SU-DHL-6 (cell line): ENCODE results near the gene PTCD2.

Experiments
- H2AFZ ChIP-seq: fragments of 200-600 bp; sonication (generic); 2 replicates; pipeline ENCODE4 v1.6.1; 2014; ENCODE audit warnings: low read depth, mild to moderate bottlenecking, moderate library complexity, mixed read lengths, antibody characterized with exemption, low read length; ENCODE audit not compliant: severe bottlenecking
- H3F3A ChIP-seq: fragments of 200-600 bp; shearing (Covaris generic); 2 replicates; pipeline ENCODE4 v1.6.0; 2016; ENCODE audit warnings: antibody characterized with exemption, mild to moderate bottlenecking; ENCODE audit not compliant: insufficient read depth
- H3K27ac ChIP-seq: fragments of 200-600 bp; sonication (generic); 2 replicates; pipeline ENCODE4 v1.5.1; 2016; ENCODE audit warnings: low read depth, mild to moderate bottlenecking, low read length, moderate library complexity, mixed read lengths
- H3K27me3 ChIP-seq: fragments of 200-600 bp; sonication (generic), shearing (Covaris generic); 2 replicates; pipeline ENCODE4 v1.6.0; 2014; ENCODE audit warnings: mild to moderate bottlenecking, low read length
- H3K36me3 ChIP-seq: fragments of 200-600 bp; sonication (generic); 2 replicates; pipeline ENCODE4 v1.6.1; 2014; ENCODE audit warnings: mild to moderate bottlenecking, low read length, mixed read lengths
- H3K4me2 ChIP-seq: fragments of 300-600, 200-600 bp; shearing (Covaris generic), sonication (generic); 2 replicates; pipeline ENCODE4 v1.6.0; 2014; ENCODE audit warnings: low read length, low read depth, mild to moderate bottlenecking; ENCODE audit not compliant: poor library complexity, severe bottlenecking
- H3K4me3 ChIP-seq: fragments of 200-600 bp; sonication (generic); 2 replicates; pipeline ENCODE4 v1.5.1; 2014; ENCODE audit warnings: antibody characterized with exemption, low read length, mild to moderate bottlenecking, mixed read lengths; ENCODE audit not compliant: insufficient read depth, poor library complexity, severe bottlenecking
- H3K79me2 ChIP-seq: fragments of 200-600 bp; sonication (generic); 2 replicates; pipeline ENCODE4 v1.6.1; 2014; ENCODE audit warnings: mild to moderate bottlenecking, low read length, moderate library complexity; ENCODE audit not compliant: insufficient read depth
- H3K9ac ChIP-seq: fragments of 200-600 bp; sonication (generic); 2 replicates; pipeline ENCODE4 v1.7.0; 2014; ENCODE audit warnings: mild to moderate bottlenecking, low read length
- H3K9me2 ChIP-seq: fragments of 200-600 bp; sonication (generic); replicated peaks from 2 replicates; pipeline ENCODE4 v1.6.1; 2014; ENCODE audit warnings: low read length; ENCODE audit not compliant: insufficient read depth
- H3K9me3 ChIP-seq: fragments of 200-600 bp; sonication (generic); 2 replicates; pipeline ENCODE4 v1.6.1; 2014; ENCODE audit warnings: low read length, mixed read lengths; ENCODE audit not compliant: insufficient read depth
- H4K20me1 ChIP-seq: fragments of 200-600 bp; sonication (generic); 2 replicates; pipeline ENCODE4 v1.6.1; 2014; ENCODE audit warnings: low read depth, mild to moderate bottlenecking, antibody characterized with exemption, low read length, moderate library complexity, mixed read lengths
- EZH2phosphoT487 ChIP-seq: fragments of 200-600 bp; sonication (generic), shearing (Covaris generic); conservative IDR thresholded peaks from 2 replicates; pipeline ENCODE4 v1.6.1; 2018; ENCODE audit warnings: mild to moderate bottlenecking, antibody characterized with exemption, low read length, moderate library complexity, mixed read lengths
- TF ChIP-seq, protein P1 (sequence below): fragments of 200-600 bp; sonication (generic); IDR thresholded peaks from one replicate; pipeline ENCODE4 v1.5.1; 2017; ENCODE audit warnings: antibody characterized with exemption, mild to moderate bottlenecking, low read length, moderate library complexity; ENCODE audit not compliant: insufficient read depth, poor library complexity, severe bottlenecking

Gene PTCD2

DNA sequence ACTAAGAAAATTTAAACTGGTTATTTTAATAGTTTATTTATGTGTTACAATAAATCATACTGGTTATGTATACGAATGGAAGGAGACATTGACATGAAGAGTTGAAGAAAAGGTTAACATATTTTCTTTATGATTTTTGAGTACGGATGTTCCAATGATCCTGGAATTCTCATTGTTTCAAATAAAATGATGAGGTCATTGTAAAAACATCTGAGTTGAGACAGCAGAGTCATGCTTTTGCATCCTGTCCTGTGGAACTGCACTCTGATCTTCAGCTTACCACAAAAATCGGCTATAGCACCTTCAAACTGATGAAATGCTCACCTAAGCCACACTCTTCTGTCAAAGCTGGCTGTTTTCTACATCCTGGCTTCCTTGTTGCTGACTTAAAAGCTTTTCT is 67.8 kb downstream of the PTCD2 start:
- no peaks in the 10 kb centered on the region for H3K9me3 ChIP-seq
- H3K27ac ChIP-seq = no peak overlapping the region
- TF ChIP-seq, protein P1, sequence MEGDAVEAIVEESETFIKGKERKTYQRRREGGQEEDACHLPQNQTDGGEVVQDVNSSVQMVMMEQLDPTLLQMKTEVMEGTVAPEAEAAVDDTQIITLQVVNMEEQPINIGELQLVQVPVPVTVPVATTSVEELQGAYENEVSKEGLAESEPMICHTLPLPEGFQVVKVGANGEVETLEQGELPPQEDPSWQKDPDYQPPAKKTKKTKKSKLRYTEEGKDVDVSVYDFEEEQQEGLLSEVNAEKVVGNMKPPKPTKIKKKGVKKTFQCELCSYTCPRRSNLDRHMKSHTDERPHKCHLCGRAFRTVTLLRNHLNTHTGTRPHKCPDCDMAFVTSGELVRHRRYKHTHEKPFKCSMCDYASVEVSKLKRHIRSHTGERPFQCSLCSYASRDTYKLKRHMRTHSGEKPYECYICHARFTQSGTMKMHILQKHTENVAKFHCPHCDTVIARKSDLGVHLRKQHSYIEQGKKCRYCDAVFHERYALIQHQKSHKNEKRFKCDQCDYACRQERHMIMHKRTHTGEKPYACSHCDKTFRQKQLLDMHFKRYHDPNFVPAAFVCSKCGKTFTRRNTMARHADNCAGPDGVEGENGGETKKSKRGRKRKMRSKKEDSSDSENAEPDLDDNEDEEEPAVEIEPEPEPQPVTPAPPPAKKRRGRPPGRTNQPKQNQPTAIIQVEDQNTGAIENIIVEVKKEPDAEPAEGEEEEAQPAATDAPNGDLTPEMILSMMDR = no peak
- TF ChIP-seq EZH2phosphoT487 = no peak

DNA sequence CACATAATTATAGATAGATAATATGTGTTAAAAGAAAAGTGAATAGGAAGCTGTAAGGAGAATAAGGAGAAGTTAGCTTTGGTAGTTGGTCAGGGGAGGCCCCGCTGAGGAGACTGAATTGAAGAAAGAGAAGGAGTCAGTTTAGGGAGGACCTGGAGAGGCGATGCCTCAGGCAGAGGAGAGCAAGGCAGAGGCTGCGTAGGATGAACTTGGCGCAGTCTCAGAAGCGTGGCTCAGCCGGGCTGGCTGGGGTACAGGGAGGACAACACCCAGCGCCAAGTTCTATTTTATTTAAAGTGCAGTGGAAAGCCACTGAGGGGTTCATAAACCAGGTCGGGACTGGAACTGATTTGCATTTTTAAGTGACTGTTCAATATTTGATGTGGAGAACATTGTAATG is 68.5 kb downstream of the PTCD2 start:
- no peak overlapping the region for H2AFZ ChIP-seq
- TF ChIP-seq, protein P1 = no peak
- TF ChIP-seq EZH2phosphoT487 = no peak
- no peak overlapping the region for H3K27ac ChIP-seq
- H3K4me2 ChIP-seq = no peak overlapping the region
- no peaks in the 10 kb centered on the region for H3K79me2 ChIP-seq
- H3K4me3 ChIP-seq = no peak overlapping the region
- H3K9me3 ChIP-seq = no peaks in the 10 kb centered on the region
- H3K9me2 ChIP-seq = no peaks in the 10 kb centered on the region
- H3K9ac ChIP-seq = no peak overlapping the region
- no peaks in the 10 kb centered on the region for H3K36me3 ChIP-seq
- no peaks in the 10 kb centered on the region for H4K20me1 ChIP-seq
- no peaks in the 10 kb centered on the region for H3K27me3 ChIP-seq
- no peaks in the 10 kb centered on the region for H3F3A ChIP-seq

More for the DNA sequence above, 67.8 kb downstream of the PTCD2 start:
- H2AFZ ChIP-seq = no peak overlapping the region
- no peaks in the 10 kb centered on the region for H3F3A ChIP-seq
- H3K9ac ChIP-seq = no peak overlapping the region
- H4K20me1 ChIP-seq = no peaks in the 10 kb centered on the region
- no peaks in the 10 kb centered on the region for H3K79me2 ChIP-seq
- no peaks in the 10 kb centered on the region for H3K27me3 ChIP-seq
- H3K4me2 ChIP-seq = no peak overlapping the region
- no peaks in the 10 kb centered on the region for H3K36me3 ChIP-seq
- H3K9me2 ChIP-seq = no peaks in the 10 kb centered on the region
- H3K4me3 ChIP-seq = no peak overlapping the region

DNA sequence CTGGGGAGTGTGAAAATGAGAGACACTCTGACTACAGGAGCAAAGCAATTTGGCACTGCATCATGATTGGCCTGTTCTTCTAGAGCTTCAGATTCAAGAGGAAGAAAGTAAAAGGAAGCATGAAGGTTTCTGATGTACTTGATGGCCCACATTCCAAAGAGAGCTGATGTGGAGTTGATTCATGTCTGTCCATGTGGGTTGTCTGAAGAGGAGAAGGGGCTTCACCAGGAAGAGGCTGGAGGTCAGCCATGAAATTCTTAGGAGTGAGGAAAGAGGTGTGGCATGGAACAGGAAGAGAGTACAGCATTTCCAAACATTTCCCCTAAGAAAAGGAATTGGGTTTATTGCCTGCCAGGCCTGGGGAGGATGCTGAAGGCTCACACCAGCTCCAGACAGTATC is 70.7 kb downstream of the PTCD2 start:
- Histone ChIP-seq H3K79me2 (no peaks in the 10 kb centered on the region), H3K9me2 (no peaks in the 10 kb centered on the region), H4K20me1 (no peaks in the 10 kb centered on the region), H3F3A (no peaks in the 10 kb centered on the region), H3K4me2 (no peak overlapping the region), H3K36me3 (no peaks in the 10 kb centered on the region), H3K27ac (no peak overlapping the region), H3K9me3 (no peaks in the 10 kb centered on the region), H3K27me3 (no peaks in the 10 kb centered on the region), H2AFZ (no peak overlapping the region), H3K4me3 (no peak overlapping the region), H3K9ac (no peak overlapping the region)
- TF ChIP-seq, protein P1 = no peak
- TF ChIP-seq EZH2phosphoT487 = no peak

DNA sequence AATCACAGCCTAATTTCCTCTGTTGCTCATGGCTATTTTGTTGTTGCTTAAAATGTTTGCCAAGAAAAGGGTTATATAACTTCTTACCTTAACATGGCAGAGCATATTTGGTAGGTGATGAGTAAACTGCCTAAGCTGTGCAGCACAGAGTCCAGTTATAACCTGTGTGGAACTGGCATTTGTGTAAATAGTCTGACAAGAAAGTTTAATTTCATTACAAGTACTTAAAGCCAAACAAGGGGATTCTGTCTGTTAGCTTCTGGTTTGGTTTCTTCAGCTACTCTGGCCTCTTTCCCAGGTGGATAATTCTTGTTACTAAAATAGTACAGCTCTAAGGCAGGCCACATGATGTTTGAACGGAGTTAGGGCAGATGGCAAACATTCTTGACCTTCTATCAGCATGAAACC is 72.2 kb downstream of the PTCD2 start:
- no peaks in the 10 kb centered on the region for H3K36me3 ChIP-seq
- no peak overlapping the region for H3K27ac ChIP-seq
- no peak overlapping the region for H3K9ac ChIP-seq
- no peaks in the 10 kb centered on the region for H3K9me2 ChIP-seq
- no peaks in the 10 kb centered on the region for H3K9me3 ChIP-seq
- no peaks in the 10 kb centered on the region for H4K20me1 ChIP-seq
- H3K4me2 ChIP-seq = no peak overlapping the region
- no peaks in the 10 kb centered on the region for H3F3A ChIP-seq
- H2AFZ ChIP-seq = no peak overlapping the region
- no peak overlapping the region for H3K4me3 ChIP-seq
- no peaks in the 10 kb centered on the region for H3K27me3 ChIP-seq
- H3K79me2 ChIP-seq = no peaks in the 10 kb centered on the region
- TF ChIP-seq EZH2phosphoT487 = no peak
- TF ChIP-seq, protein P1 = no peak
